Measurements from ENCODE around the gene THSD4.
"Not testable (repeated sequence)": the region's sequence is repeated elsewhere in the genome, so short reads cannot be mapped to it uniquely, and the experiment has no call there.

The THSD4 gene

GRCh38 chr15:71656425-71656824 lies 541.2 kb downstream of the THSD4 start:
- FAIRE-seq = no peak
- DNase-seq (ENCODE audit: insufficient read length) = no peak
- no peak for TF ChIP-seq TAF1 (IDR thresholded peaks at IDR 0.05; ENCODE audit: borderline replicate concordance, low read depth, low read length)
- TF ChIP-seq POLR2AphosphoS5 (IDR thresholded peaks at IDR 0.05; ENCODE audit: low read depth, low read length) = no peak
- TF ChIP-seq POLR2A (IDR thresholded peaks at IDR 0.05; ENCODE audit: low read depth, low read length) = no peak

DNA sequence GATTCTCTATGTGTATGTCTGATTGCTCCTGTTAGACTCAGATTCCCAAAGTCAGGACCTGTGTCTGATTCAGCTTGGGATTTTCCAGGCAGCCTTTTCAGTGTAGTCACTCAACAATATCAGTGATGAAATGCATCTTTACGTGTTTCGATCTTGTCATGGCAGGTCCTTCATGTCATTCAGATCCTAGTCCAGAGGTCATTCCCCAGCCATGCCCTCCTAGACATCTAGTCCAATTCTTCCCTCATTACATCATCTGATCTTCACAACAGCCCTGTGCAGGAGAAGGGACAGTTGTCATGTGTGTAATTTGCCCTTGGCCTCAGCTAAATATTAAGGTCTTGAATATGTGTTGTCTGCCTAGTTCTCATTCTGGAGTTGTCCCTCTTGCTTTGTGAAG lies 541.9 kb downstream of the THSD4 start:
- no peak for TF ChIP-seq TAF1 (IDR thresholded peaks at IDR 0.05; ENCODE audit: borderline replicate concordance, low read depth, low read length)
- TF ChIP-seq POLR2AphosphoS5 (IDR thresholded peaks at IDR 0.05; ENCODE audit: low read depth, low read length) = no peak
- TF ChIP-seq POLR2A (IDR thresholded peaks at IDR 0.05; ENCODE audit: low read depth, low read length) = no peak
- DNase-seq (ENCODE audit: insufficient read length) (no peak), FAIRE-seq (no peak)

- DNase-seq (ENCODE audit: insufficient read length) = no peak
- no peak for FAIRE-seq
- TF ChIP-seq POLR2A (IDR thresholded peaks at IDR 0.05; ENCODE audit: low read depth, low read length) (no peak), POLR2AphosphoS5 (IDR thresholded peaks at IDR 0.05; ENCODE audit: low read depth, low read length) (no peak), TAF1 (IDR thresholded peaks at IDR 0.05; ENCODE audit: borderline replicate concordance, low read depth, low read length) (no peak)
These were observed 542.8 kb downstream of the THSD4 start for GRCh38 chr15:71658036-71658435.

GRCh38 chr15:71658827-71659729 lies 543.8 kb downstream of the THSD4 start:
- TF ChIP-seq POLR2AphosphoS5 (IDR thresholded peaks at IDR 0.05; ENCODE audit: low read depth, low read length) (no peak), POLR2A (IDR thresholded peaks at IDR 0.05; ENCODE audit: low read depth, low read length) (no peak), TAF1 (IDR thresholded peaks at IDR 0.05; ENCODE audit: borderline replicate concordance, low read depth, low read length) (no peak)
- DNase-seq (ENCODE audit: insufficient read length) = no peak
- FAIRE-seq = no peak

- FAIRE-seq (no peak), DNase-seq (ENCODE audit: insufficient read length) (no peak)
- TF ChIP-seq TAF1 (IDR thresholded peaks at IDR 0.05; ENCODE audit: borderline replicate concordance, low read depth, low read length) = no peak
- no peak for TF ChIP-seq POLR2A (IDR thresholded peaks at IDR 0.05; ENCODE audit: low read depth, low read length)
- TF ChIP-seq POLR2AphosphoS5 (IDR thresholded peaks at IDR 0.05; ENCODE audit: low read depth, low read length) = no peak
These were observed 544.4 kb downstream of the THSD4 start for GRCh38 chr15:71659730-71660067.

DNA sequence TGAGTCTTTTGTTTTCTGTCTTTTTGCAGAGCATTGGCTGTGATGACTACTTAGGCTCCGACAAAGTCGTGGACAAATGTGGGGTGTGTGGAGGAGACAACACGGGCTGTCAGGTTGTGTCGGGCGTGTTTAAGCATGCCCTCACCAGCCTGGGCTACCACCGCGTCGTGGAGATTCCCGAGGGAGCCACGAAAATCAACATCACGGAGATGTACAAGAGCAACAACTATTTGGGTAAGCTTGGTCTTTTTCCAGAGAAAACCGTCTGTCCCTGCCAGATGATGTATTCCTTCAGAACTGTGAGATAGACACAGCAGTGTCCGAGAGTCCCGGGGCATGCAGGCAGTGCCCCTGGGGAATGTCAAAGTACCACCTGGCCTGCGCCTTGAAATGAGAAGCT lies 545.2 kb downstream of the THSD4 start:
- FAIRE-seq = no peak
- no peak for TF ChIP-seq POLR2A (IDR thresholded peaks at IDR 0.05; ENCODE audit: low read depth, low read length)
- no peak for TF ChIP-seq POLR2AphosphoS5 (IDR thresholded peaks at IDR 0.05; ENCODE audit: low read depth, low read length)
- TF ChIP-seq TAF1 (IDR thresholded peaks at IDR 0.05; ENCODE audit: borderline replicate concordance, low read depth, low read length) = no peak
- DNase-seq (ENCODE audit: insufficient read length) = no peak

- TF ChIP-seq POLR2A (IDR thresholded peaks at IDR 0.05; ENCODE audit: low read depth, low read length) = no peak
- no peak for TF ChIP-seq POLR2AphosphoS5 (IDR thresholded peaks at IDR 0.05; ENCODE audit: low read depth, low read length)
- no peak for TF ChIP-seq TAF1 (IDR thresholded peaks at IDR 0.05; ENCODE audit: borderline replicate concordance, low read depth, low read length)
- DNase-seq (ENCODE audit: insufficient read length) = no peak
These were observed 547.0 kb downstream of the THSD4 start for GRCh38 chr15:71662306-71662705.

DNA sequence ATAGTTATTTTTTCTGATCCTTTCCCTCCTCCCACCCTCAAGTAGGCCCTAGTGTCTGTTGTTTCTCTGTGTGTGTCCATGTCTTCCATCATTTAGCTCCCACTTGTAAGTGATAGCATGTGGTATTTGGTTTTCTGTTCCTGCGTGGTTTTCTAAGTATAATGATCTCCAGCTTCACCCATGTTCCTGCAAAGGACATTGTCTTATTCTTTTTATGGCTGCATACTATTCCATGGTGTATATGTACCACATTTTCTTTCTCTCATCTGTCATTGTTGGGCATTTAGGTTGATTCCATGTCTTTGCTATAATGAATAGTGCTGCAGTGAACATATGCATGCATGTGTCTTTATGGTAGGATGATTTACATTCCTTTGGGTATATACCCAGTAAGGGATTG lies 549.4 kb downstream of the THSD4 start:
- FAIRE-seq = no peak
- no peak for DNase-seq (ENCODE audit: insufficient read length)
- TF ChIP-seq TAF1 (IDR thresholded peaks at IDR 0.05; ENCODE audit: borderline replicate concordance, low read depth, low read length) (no peak), POLR2AphosphoS5 (IDR thresholded peaks at IDR 0.05; ENCODE audit: low read depth, low read length) (no peak), POLR2A (IDR thresholded peaks at IDR 0.05; ENCODE audit: low read depth, low read length) (no peak)

More at GRCh38 chr15:71662306-71662705, 547.0 kb downstream of the THSD4 start:
- no peak for FAIRE-seq

DNA sequence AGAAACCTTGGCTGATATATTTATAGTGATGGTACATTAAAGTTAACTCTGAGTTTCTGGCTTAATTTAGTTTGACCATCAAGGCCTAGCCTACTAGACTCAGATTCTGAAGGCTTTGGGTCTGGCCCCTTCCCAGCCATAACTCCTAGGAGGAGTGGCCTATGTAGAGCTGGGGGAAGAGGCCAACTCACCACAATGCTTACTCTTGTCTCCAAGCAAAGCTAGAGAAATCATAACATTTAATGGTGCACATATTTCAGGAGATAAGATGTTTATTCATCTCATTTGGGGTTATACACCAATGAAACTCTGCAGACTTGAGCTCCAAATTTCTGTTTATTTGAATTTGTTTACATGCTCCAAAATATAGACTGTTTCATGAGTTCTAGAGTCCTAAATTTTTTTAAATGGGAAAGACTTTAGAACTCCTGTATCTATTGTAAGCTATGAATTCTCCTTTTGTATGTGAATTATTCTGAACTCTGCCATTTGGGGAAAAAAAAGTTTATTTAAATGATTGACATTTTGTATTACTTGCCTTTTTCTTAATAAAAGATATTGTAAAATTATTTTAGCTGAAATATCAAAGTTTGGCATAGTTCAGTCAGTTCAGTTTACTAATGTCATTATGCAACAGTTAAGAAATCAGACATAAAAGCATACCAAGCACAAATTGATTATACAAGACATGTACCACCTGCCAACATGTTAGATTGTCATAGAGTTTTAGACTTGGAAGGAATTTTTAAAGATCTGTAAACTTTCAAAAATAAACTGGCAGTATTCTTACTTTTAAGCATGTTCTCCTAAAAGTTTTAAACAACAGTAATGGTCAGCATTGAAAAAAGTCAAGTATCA lies 551.7 kb downstream of the THSD4 start:
- FAIRE-seq (no peak), DNase-seq (ENCODE audit: insufficient read length) (no peak)
- no peak for TF ChIP-seq TAF1 (IDR thresholded peaks at IDR 0.05; ENCODE audit: borderline replicate concordance, low read depth, low read length)
- TF ChIP-seq POLR2AphosphoS5 (IDR thresholded peaks at IDR 0.05; ENCODE audit: low read depth, low read length) = no peak
- TF ChIP-seq POLR2A (IDR thresholded peaks at IDR 0.05; ENCODE audit: low read depth, low read length) = no peak

GRCh38 chr15:71669688-71670087 lies 554.4 kb downstream of the THSD4 start:
- DNase-seq (ENCODE audit: insufficient read length) = no peak
- TF ChIP-seq POLR2A (IDR thresholded peaks at IDR 0.05; ENCODE audit: low read depth, low read length) (no peak), TAF1 (IDR thresholded peaks at IDR 0.05; ENCODE audit: borderline replicate concordance, low read depth, low read length) (no peak)
- FAIRE-seq = no peak

DNA sequence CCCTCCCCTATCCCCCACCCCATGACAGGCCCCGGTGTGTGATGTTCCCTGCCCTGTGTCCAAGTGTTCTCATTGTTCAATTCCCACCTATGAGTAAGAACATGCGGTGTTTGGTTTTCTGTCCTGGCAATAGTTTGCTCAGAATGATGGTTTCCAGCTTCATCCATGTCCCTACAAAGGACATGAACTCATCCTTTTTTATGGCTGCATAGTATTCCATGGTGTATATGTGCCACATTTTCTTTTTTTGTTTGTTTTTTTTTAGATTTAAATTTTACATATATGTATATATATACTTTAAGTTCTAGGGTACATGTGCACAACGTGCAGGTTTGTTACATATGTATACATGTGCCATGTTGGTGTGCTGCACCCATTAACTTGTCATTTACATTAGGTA lies 555.0 kb downstream of the THSD4 start:
- not testable (repeated sequence) for FAIRE-seq; DNase-seq (ENCODE audit: insufficient read length)

GRCh38 chr15:71674354-71674753 lies 559.1 kb downstream of the THSD4 start:
- TF ChIP-seq POLR2AphosphoS5 (IDR thresholded peaks at IDR 0.05; ENCODE audit: low read depth, low read length) = no peak
- no peak for TF ChIP-seq TAF1 (IDR thresholded peaks at IDR 0.05; ENCODE audit: borderline replicate concordance, low read depth, low read length)
- no peak for TF ChIP-seq POLR2A (IDR thresholded peaks at IDR 0.05; ENCODE audit: low read depth, low read length)
- no peak for DNase-seq (ENCODE audit: insufficient read length)
- FAIRE-seq = no peak
